ENCODE measurements around the gene RRAS2.

The RRAS2 gene

GRCh38 chr11:14237444-14237961 lies 121.5 kb downstream of the RRAS2 start:
- H3K27ac ChIP-seq = no peak overlapping the region

GRCh38 chr11:14235701-14236100 lies 123.3 kb downstream of the RRAS2 start:
- H3K27ac ChIP-seq = no peak overlapping the region
- no peak for DNase-seq (ENCODE audit: low read depth, low spot score)

More at GRCh38 chr11:14237444-14237961, 121.5 kb downstream of the RRAS2 start:
- DNase-seq (ENCODE audit: low read depth, low spot score) = no peak

GRCh38 chr11:14234446-14234845 lies 124.5 kb downstream of the RRAS2 start:
- DNase-seq (ENCODE audit: low read depth, low spot score) = no peak
- H3K27ac ChIP-seq = no peak overlapping the region

- H3K27ac ChIP-seq = no peak overlapping the region
- no peak for DNase-seq (ENCODE audit: low read depth, low spot score)
These were observed 126.3 kb downstream of the RRAS2 start for GRCh38 chr11:14232652-14233051.

- H3K27ac ChIP-seq = no peak overlapping the region
- DNase-seq (ENCODE audit: low read depth, low spot score) = no peak
These were observed 128.6 kb downstream of the RRAS2 start for GRCh38 chr11:14230407-14230806.

GRCh38 chr11:14229472-14229871 lies 129.5 kb downstream of the RRAS2 start:
- DNase-seq (ENCODE audit: low read depth, low spot score) = no peak
- no peak overlapping the region for H3K27ac ChIP-seq

GRCh38 chr11:14228356-14228755 lies 130.6 kb downstream of the RRAS2 start:
- H3K27ac ChIP-seq = no peak overlapping the region
- DNase-seq (ENCODE audit: low read depth, low spot score) = no peak
